Rectal smooth muscle tissue (tissue), 1 donor: ENCODE measurements around the gene GALNT18.

Source experiments
- H3K27ac ChIP-seq: one replicate; pipeline ENCODE4 v1.7.0; 2013; ENCODE audit warnings: low read depth, low read length, inconsistent platforms
- H3K27me3 ChIP-seq: one replicate; pipeline ENCODE4 v1.7.0; 2013; ENCODE audit warnings: low read length; ENCODE audit not compliant: control insufficient read depth, insufficient read depth
- H3K36me3 ChIP-seq: one replicate; pipeline ENCODE4 v1.7.0; 2013; ENCODE audit warnings: low read length; ENCODE audit not compliant: control insufficient read depth, insufficient read depth
- H3K4me1 ChIP-seq: one replicate; pipeline ENCODE4 v1.7.0; 2013; ENCODE audit warnings: low read length; ENCODE audit not compliant: control insufficient read depth, insufficient read depth
- H3K4me3 ChIP-seq: one replicate; pipeline ENCODE4 v1.7.0; 2013; ENCODE audit warnings: low read length
- H3K9ac ChIP-seq: one replicate; pipeline ENCODE4 v1.7.0; 2013; ENCODE audit warnings: low read length

Gene GALNT18

GRCh38 chr11:11381471-11382105 lies 240.2 kb downstream of the GALNT18 start:
- H3K9ac ChIP-seq = no peak overlapping the region
- H3K4me1 ChIP-seq = no peaks in the 10 kb centered on the region
- H3K27ac ChIP-seq = no peak overlapping the region
- H3K36me3 ChIP-seq = no peaks in the 10 kb centered on the region
- no peaks in the 10 kb centered on the region for H3K27me3 ChIP-seq
- H3K4me3 ChIP-seq = no peak overlapping the region

- no peak overlapping the region for H3K27ac ChIP-seq
- no peaks in the 10 kb centered on the region for H3K27me3 ChIP-seq
- H3K9ac ChIP-seq = no peak overlapping the region
- no peaks in the 10 kb centered on the region for H3K4me1 ChIP-seq
- H3K4me3 ChIP-seq = no peak overlapping the region
- H3K36me3 ChIP-seq = no peaks in the 10 kb centered on the region
These were observed 240.9 kb downstream of the GALNT18 start for GRCh38 chr11:11380883-11381282.

- no peaks in the 10 kb centered on the region for H3K4me1 ChIP-seq
These were observed 241.5 kb downstream of the GALNT18 start for GRCh38 chr11:11380340-11380739.

DNA sequence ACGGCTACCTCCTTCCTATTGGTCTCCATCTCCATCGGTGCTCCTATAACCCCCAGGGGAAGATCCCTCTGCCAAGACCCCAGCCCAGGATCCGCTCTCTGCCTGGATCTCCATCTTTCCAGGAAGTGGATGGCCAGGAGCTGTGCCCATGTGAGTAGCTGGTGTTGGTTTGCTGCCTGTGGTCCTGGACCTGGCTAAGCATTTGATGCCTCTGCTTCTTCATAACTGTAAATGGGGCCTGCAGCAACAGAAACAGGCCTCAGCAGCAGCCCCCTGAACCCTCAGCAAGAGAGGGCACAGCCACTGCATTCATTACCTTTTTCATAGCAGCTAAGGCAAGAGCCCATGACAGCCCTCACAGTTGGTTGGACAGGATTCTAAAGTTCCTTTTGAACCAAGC lies 242.1 kb downstream of the GALNT18 start:
- Histone ChIP-seq H3K4me3 (no peak overlapping the region), H3K4me1 (no peaks in the 10 kb centered on the region), H3K9ac (no peak overlapping the region), H3K36me3 (no peaks in the 10 kb centered on the region), H3K27ac (no peak overlapping the region), H3K27me3 (no peaks in the 10 kb centered on the region)

More at GRCh38 chr11:11380340-11380739, 241.5 kb downstream of the GALNT18 start:
- no peak overlapping the region for H3K27ac ChIP-seq
- H3K4me3 ChIP-seq = no peak overlapping the region
- no peaks in the 10 kb centered on the region for H3K27me3 ChIP-seq
- no peaks in the 10 kb centered on the region for H3K36me3 ChIP-seq
- H3K9ac ChIP-seq = no peak overlapping the region

DNA sequence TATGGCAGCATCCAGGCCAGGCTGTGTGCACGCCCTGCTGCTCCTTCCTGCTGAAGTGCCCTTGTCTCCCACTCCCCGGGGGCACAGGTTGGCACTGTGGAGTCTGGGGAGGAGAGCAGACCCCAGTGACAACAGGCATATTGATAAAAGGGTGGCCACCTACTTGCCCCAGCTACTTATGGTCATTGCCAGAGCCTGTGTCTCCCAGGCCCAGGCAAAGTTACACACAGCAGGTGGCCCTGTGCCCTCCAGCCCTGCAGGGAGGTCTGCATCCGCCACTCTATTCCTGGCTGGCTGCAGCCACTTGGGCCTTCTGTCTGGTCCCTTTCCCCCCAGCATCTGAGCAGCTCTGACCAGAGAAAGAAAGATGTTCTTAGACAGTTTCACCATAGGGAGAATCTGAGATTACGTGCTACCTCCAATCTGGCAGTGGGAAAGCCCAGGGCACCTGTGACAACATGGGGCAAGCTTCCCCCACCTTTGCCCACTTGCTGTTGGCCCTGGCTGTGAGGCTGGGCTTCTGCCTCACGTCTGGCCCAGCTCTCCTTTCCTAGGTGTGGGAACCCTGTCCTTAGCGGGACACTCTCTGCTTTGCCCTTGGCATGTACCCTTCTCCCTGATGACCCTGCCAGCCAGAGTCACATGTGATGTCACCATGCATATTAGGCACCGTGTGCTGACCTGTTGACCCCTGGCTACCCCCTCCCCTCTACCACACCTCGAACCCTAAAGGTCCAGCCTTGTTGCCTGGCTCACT lies 243.4 kb downstream of the GALNT18 start:
- no peak overlapping the region for H3K4me3 ChIP-seq
- no peaks in the 10 kb centered on the region for H3K36me3 ChIP-seq
- no peaks in the 10 kb centered on the region for H3K4me1 ChIP-seq

GRCh38 chr11:11374358-11375148 lies 247.3 kb downstream of the GALNT18 start:
- H3K9ac ChIP-seq = no peak overlapping the region
- H3K27ac ChIP-seq = no peak overlapping the region
- peaks cover 2% of the 10 kb centered on the region for H3K4me1 ChIP-seq
- no peak overlapping the region for H3K4me3 ChIP-seq
- H3K27me3 ChIP-seq = no peaks in the 10 kb centered on the region
- H3K36me3 ChIP-seq = no peaks in the 10 kb centered on the region

More for the DNA sequence above, 243.4 kb downstream of the GALNT18 start:
- Histone ChIP-seq H3K27me3 (no peaks in the 10 kb centered on the region), H3K9ac (no peak overlapping the region), H3K27ac (no peak overlapping the region)

- H3K27ac ChIP-seq = no peak overlapping the region
- no peaks in the 10 kb centered on the region for H3K36me3 ChIP-seq
- H3K4me3 ChIP-seq = no peak overlapping the region
- H3K4me1 ChIP-seq = peaks cover 2% of the 10 kb centered on the region
- no peaks in the 10 kb centered on the region for H3K27me3 ChIP-seq
- no peak overlapping the region for H3K9ac ChIP-seq
These were observed 247.9 kb downstream of the GALNT18 start for GRCh38 chr11:11373934-11374333.

DNA sequence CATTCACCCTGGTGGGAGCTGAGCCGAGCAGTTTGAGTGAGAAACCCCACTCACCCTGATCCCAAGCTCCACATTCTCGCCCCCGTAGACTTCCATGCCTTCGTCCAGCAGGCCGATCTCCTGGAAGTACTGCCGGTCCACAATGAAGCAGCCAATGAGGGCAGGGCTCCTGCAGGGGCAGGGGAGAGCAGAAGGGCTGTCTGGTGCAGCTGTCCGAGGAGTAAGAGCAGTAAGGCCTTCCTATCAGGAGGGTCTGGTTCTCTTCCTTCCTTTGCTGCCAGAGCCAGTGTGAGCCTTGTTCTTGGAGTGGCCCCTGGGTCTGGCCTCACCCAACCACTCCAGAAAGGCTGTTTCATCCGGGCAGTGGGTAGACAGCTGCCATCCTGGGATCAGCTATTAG lies 249.3 kb downstream of the GALNT18 start:
- Histone ChIP-seq H3K4me1 (peaks cover 2% of the 10 kb centered on the region), H3K27me3 (no peaks in the 10 kb centered on the region), H3K36me3 (no peaks in the 10 kb centered on the region), H3K27ac (no peak overlapping the region), H3K9ac (no peak overlapping the region), H3K4me3 (no peak overlapping the region)

DNA sequence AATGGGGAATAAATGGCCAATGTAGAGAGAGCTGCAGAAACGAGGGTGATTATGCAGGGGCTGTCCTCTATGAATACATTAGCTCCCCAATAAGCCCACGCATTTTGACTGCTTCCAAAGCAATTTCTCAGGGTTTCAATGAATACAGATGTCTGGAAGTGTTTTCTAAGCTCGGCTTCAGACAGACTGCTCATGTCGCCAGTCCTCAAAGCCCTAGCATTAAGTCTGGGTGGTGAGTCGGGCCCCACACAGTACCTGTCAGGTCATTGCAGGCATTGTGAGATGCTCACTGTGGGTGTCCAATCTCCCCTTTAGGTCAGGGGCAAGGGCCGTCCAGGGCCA lies 250.9 kb downstream of the GALNT18 start:
- Histone ChIP-seq H3K4me1 (peaks cover 2% of the 10 kb centered on the region), H3K27ac (no peak overlapping the region), H3K27me3 (no peaks in the 10 kb centered on the region), H3K36me3 (no peaks in the 10 kb centered on the region), H3K4me3 (no peak overlapping the region), H3K9ac (no peak overlapping the region)

- peaks cover 2% of the 10 kb centered on the region for H3K4me1 ChIP-seq
- no peaks in the 10 kb centered on the region for H3K36me3 ChIP-seq
- H3K4me3 ChIP-seq = no peak overlapping the region
- H3K9ac ChIP-seq = no peak overlapping the region
- H3K27me3 ChIP-seq = no peaks in the 10 kb centered on the region
- H3K27ac ChIP-seq = no peak overlapping the region
These were observed 251.4 kb downstream of the GALNT18 start for GRCh38 chr11:11370255-11370961.

DNA sequence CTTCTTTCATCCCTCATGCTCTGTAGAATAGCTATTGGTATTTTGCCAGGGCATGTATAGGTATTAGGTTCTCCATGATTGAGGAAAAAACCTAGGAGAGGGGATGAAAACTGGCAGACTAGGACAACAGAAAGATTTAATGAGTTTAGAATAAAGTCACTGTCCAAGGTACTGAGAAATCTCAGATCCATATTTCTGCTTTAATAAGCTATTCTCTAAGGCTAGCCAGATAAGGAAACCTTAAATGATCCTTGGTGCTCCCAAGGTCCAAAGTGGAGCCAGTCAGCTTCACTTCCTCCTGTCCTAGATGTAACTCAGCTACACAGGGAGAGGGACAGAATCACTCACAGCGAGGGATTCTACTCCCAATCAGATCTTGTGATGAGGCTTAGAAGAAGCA lies 255.0 kb downstream of the GALNT18 start:
- peaks cover 2% of the 10 kb centered on the region for H3K4me1 ChIP-seq
- H3K36me3 ChIP-seq = no peaks in the 10 kb centered on the region

GRCh38 chr11:11363674-11364073 lies 258.1 kb downstream of the GALNT18 start:
- H3K4me3 ChIP-seq = no peak overlapping the region
- no peaks in the 10 kb centered on the region for H3K27me3 ChIP-seq
- no peaks in the 10 kb centered on the region for H3K4me1 ChIP-seq
- H3K27ac ChIP-seq = no peak overlapping the region
- no peaks in the 10 kb centered on the region for H3K36me3 ChIP-seq
- no peak overlapping the region for H3K9ac ChIP-seq

More for the DNA sequence above, 255.0 kb downstream of the GALNT18 start:
- Histone ChIP-seq H3K27me3 (no peaks in the 10 kb centered on the region), H3K9ac (no peak overlapping the region), H3K4me3 (no peak overlapping the region), H3K27ac (no peak overlapping the region)
